ENCODE data around the gene ODAM. TPM values are rescaled to one million over a fixed set of nuclear protein-coding genes. Genes with fewer than 3 reads are reported as not detected.
"Not testable (repeated sequence)": the region's sequence is repeated elsewhere in the genome, so short reads cannot be mapped to it uniquely, and the experiment has no call there.

The ODAM gene
- total RNA-seq, 2 donors from 2014 or later = not detected

- DNase-seq; ATAC-seq; intact Hi-C loops (cut with DNase I, micrococcal nuclease): not testable (repeated sequence)
Measured at GRCh38 chr4:70216109-70216508, 20.6 kb downstream of the ODAM start.

- intact Hi-C loops (cut with DNase I, micrococcal nuclease); DNase-seq; ATAC-seq: not testable (repeated sequence)
Measured at GRCh38 chr4:70216550-70216949, 21.0 kb downstream of the ODAM start.

- intact Hi-C loops (cut with DNase I, micrococcal nuclease); DNase-seq; ATAC-seq: not testable (repeated sequence)
Measured at GRCh38 chr4:70221389-70221788, 25.9 kb downstream of the ODAM start.

GRCh38 chr4:70221818-70222217, 26.3 kb downstream of the ODAM start:
- intact Hi-C loops (cut with DNase I, micrococcal nuclease); DNase-seq: not testable (repeated sequence)

GRCh38 chr4:70225824-70226223, 30.3 kb downstream of the ODAM start, which contains the start of gene FDCSP:
Gene FDCSP, plus strand, starts transcription at chr4:70226124. Its CDS starts 5,071 bp downstream, at chr4:70231195.
- intact Hi-C loops (cut with DNase I, micrococcal nuclease) = no loop called here
- no peak for ATAC-seq

More at GRCh38 chr4:70221818-70222217, 26.3 kb downstream of the ODAM start:
- ATAC-seq = not testable (repeated sequence)

GRCh38 chr4:70236125-70236524, 40.6 kb downstream of the ODAM start:
- intact Hi-C loops (cut with DNase I, micrococcal nuclease) = no loop called here
- DNase-seq (no peak), ATAC-seq (no peak)

More at GRCh38 chr4:70225824-70226223, 30.3 kb downstream of the ODAM start, which contains the start of gene FDCSP:
- no peak for DNase-seq

- DNase-seq (no peak), ATAC-seq (no peak)
- intact Hi-C loops (cut with DNase I, micrococcal nuclease) = no loop called here
Measured at GRCh38 chr4:70239131-70239883, 43.8 kb downstream of the ODAM start.

- ATAC-seq (no peak), DNase-seq (no peak)
Measured at GRCh38 chr4:70239884-70240591, 44.5 kb downstream of the ODAM start.

GRCh38 chr4:70242297-70242696, 46.8 kb downstream of the ODAM start, which contains the start of gene CSN3:
Gene CSN3, plus strand, starts transcription at chr4:70242597. Its CDS starts 2,223 bp downstream, at chr4:70244820.
- intact Hi-C loops (cut with DNase I, micrococcal nuclease); DNase-seq; ATAC-seq: not testable (repeated sequence)

More at GRCh38 chr4:70239884-70240591, 44.5 kb downstream of the ODAM start:
- intact Hi-C loops (cut with DNase I, micrococcal nuclease) = no loop called here

GRCh38 chr4:70243091-70243490, 47.6 kb downstream of the ODAM start:
- no peak for DNase-seq
- intact Hi-C loops (cut with DNase I, micrococcal nuclease) = no loop called here

GRCh38 chr4:70251250-70251944, 55.9 kb downstream of the ODAM start:
- intact Hi-C loops (cut with DNase I, micrococcal nuclease) = no loop called here
- no peak for ATAC-seq

More at GRCh38 chr4:70243091-70243490, 47.6 kb downstream of the ODAM start:
- ATAC-seq = no peak

GRCh38 chr4:70251945-70252277, 56.4 kb downstream of the ODAM start:
- DNase-seq = no peak
- no peak for ATAC-seq
- intact Hi-C loops (cut with DNase I, micrococcal nuclease) = no loop called here

More at GRCh38 chr4:70251250-70251944, 55.9 kb downstream of the ODAM start:
- DNase-seq = no peak

Other genes starting within 250 kb of the ODAM start
- gene CSN2, start 230.0 kb upstream of the ODAM start, total RNA-seq = not detected
- not detected for gene STATH, start 199.8 kb upstream of the ODAM start, total RNA-seq
- not detected for gene HTN3, start 167.3 kb upstream of the ODAM start, total RNA-seq
- not detected for gene HTN1, start 145.3 kb upstream of the ODAM start, total RNA-seq
- not detected for gene PRR27, start 41.5 kb upstream of the ODAM start, total RNA-seq
- gene FDCSP, start 30.4 kb downstream of the ODAM start, total RNA-seq = not detected
- not detected for gene CSN3, start 46.9 kb downstream of the ODAM start, total RNA-seq
- gene CABS1, start 139.3 kb downstream of the ODAM start, total RNA-seq = not detected
- not detected for gene SMR3A, start 165.0 kb downstream of the ODAM start, total RNA-seq
- gene SMR3B, start 187.4 kb downstream of the ODAM start, total RNA-seq = not detected
- not detected for gene OPRPN, start 202.2 kb downstream of the ODAM start, total RNA-seq

Data from left colon (tissue), 2 donors.